Left hindlimb (tissue), 1 donor: ENCODE results near the gene MPHOSPH8.
"Not testable (repeated sequence)": the region's sequence is repeated elsewhere in the genome, so short reads cannot be mapped to it uniquely, and the experiment has no call there.

Experiments
- DNase-seq: peaks from one replicate; pipeline ENCODE4 v3.0.0-alpha.2; 2018

MPHOSPH8 gene

DNA sequence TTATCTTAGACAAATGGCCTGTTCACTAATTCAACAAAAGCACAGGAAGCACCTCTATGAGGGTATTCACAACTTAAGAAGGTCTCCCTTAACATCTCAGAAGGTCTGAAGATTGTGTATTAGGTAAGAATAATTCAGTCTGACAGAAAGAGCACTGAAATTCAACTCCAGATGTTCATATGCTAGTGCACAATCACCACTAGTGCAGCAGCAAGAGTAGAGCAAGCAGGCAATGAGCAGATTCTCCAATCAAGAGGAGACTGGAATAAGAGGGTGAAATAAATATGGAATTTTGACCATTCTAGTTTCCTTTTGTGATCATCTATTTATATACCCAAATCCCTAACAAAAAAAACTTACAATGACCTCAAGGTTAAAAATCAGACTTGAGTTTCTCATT, 52.0 kb downstream of the MPHOSPH8 start:
- no peak for DNase-seq

DNA sequence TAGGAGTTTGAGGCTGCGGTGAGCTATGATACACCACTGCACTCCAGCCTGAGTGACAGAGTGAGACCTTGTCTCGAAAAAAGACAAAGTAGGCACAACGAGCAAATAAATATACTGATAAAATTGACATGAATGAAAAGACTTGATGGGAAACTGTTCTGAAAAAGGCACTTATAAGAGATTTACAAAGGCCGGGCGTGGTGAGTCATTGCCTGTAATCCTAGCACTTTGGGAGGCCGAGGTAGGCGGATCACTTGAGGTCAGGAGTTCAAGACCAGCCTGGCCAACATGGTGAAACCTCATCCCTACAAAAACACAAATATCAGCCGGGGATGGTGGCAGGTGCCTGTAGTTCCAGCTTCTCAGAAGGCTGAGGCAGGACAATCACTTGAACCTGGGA, 58.0 kb downstream of the MPHOSPH8 start:
- DNase-seq = not testable (repeated sequence)

DNA sequence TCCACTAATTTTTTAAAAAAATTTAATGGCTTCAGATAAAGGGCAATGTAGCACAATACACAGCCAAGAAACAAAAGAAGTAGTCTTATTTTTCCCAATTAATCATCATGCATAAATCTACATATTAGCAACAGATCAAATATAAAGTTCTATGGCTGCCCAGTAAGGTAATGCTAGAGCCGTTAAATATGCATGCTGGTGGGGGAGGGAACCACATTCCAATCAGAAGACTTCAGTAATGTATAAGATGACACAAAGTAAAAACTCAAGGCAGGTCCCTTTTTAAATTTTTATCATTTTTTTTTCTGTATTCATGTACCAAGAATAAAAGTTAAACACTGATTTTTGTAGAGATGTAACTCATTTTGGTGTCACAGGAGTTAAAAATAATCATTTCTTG, 62.0 kb downstream of the MPHOSPH8 start:
- DNase-seq = no peak

DNA sequence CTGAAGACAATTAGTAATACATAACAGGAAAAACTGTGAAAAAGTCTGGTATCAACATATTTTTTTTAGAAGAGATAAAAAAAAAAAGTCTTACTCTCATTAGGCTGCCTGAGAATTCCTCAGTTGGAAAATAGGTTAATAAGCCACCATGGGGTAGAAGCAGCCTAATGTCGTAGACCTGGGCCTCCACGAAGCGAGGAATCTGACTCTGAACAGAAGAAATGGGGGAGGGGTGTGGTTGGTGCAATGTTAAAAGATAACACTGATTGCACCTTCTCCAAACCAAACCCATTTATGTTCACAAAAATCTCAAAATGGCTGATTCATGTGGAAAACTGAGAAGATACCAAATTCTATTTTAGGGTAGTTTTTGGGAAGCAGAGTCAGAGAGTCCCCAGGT, 62.4 kb downstream of the MPHOSPH8 start:
- DNase-seq = no peak

DNA sequence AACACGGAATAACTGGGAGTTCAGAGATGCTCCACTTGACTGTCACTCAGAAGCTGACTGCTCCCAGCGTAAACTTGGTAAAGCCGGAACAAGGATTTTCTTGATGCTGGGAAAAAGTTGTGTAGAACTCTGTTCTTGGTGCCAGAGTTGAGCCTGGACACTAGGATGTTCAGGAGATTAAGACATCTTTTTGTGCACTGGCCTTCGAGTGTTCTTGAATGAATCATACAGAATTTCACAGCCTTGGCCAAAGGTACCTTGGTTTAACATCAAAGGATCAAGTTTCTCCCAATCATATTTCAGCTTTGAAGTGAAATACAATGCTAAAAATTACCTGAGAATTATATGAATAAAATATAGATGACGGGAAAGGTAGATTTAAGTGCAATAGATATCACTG, 67.5 kb downstream of the MPHOSPH8 start:
- not testable (repeated sequence) for DNase-seq

DNA sequence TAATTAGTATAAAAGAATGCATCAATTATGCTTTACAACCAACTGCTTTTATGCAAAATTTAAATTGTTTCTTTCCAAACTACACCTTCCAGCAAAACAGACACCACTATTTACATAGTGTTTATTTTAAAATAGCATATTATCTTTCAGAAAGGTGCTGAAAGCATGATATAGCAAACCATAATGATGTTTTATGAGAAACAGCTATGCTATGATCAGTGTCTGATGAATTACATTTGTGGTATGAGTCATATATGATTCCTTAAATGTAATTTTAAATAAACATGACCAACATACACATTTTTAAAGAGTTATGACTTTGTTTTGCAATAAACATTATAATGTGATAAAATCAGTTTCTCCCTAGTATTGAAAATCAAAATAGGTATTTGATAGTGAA, 68.2 kb downstream of the MPHOSPH8 start:
- DNase-seq = not testable (repeated sequence)

DNA sequence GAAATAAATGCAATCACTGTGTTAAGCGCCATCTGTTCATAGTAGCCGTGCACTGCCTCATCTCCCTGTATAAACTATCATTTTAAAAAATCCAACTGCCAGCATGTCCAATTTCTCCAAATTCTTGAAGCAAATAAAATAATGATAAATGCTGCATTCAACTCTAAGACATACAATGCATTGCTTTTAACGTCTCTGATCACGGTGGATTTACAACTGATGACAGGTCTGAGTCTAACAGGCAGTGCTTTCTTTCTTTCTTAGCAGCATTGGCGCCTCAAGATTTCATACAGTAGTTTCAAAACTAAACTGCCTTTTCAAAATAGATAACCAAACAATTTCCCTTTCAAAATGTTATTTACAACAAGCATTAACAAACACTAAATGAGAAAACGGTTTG, 70.8 kb downstream of the MPHOSPH8 start:
- not testable (repeated sequence) for DNase-seq

DNA sequence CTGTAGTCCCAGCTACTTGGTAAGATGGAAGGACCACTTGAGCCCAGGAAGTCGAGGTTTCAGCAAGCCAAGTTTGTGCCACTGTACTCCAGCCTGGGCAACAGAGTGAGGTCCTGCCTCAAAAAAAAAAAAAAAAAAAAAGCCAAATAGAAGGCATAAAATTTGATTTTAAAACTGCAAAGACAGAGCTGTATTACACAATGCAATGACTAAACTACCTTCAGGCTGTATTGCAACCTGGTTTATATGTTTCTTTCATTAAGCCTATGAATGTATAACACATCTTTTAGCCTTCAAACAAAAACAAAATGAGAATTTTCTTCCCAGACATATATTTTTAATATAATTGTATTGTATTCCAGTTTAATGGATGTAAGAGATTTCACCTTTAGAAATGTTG, 75.6 kb downstream of the MPHOSPH8 start:
- not testable (repeated sequence) for DNase-seq

DNA sequence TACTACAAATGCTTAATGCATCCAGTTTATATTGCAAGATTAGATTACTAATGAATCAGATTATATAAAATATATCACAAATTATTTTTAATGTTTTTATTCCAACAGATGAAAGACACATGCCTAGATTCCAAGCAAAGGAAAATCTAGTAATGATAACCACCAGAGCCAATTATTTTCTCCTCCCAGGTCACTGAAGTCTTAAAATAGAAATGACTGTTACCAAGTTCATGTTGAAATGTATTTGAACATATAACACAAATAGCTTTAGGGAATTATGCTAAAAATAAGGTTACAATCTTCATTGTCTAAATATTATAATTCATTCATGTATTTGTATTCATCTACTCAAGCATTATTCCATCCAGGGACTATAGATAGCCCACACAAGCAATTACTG, 76.3 kb downstream of the MPHOSPH8 start:
- DNase-seq = not testable (repeated sequence)

DNA sequence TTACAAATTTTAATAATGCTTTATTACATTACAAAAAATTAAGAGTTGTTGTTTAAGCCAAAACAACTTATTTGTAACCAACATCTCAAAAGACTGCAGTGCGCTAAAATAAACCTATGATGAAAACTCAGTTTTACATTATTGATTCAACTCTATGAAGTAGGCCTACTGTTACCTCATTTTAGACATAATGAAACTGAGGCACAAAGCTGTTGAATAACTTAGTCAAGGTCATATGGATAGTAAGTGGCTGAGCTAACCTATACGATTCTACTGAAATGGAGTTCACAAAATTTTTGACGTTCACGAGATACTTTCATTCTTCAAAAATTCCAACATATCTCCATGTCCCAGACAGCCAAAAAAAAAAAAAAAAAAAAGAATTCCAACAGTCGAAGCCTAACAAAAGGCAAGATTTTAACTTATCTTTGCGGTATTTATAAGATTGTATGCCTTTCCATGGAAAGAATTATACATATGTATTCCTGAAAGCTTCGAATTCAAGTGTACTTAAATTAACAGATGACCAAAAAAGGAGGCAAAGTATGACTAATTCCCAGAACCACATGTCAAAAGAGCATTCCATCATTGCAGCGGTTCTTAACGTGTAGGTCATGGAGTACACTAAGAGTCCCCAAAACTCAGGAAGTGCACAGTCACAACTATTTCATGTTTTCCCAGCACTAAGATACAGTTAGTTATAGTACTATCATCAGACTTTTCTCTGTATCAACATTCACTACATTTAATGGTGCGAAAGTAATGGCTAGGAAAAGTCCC, 79.9 kb downstream of the MPHOSPH8 start:
- DNase-seq = no peak

DNA sequence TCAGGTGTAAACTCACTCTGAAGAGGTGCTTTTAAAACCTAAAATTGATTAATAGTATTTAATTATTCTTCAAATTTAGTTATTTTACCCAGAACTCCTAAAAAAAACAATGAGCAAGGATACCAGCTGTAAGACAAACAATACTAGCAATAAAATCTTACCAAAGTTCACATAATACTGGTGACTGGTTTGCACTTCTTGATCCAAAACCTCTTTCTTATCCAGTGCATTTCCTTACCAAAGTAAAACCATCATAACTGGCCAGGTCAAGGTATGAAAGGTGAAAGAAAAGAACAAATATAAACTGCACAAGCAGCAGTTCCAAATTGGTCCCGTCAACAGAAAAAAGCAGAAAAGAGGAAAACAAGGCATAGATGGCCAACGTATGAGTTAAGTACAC, 86.6 kb downstream of the MPHOSPH8 start:
- no peak for DNase-seq
